ENCODE data around the gene TMX1. TPM values are rescaled to one million over a fixed set of nuclear protein-coding genes. Genes with fewer than 3 reads are reported as not detected.

The TMX1 gene
- total and polyA plus RNA-seq, 2 of the 8 experiments (the other 6 are each of a cell fraction or from before 2014, with no cell fraction given): 26.6 to 84.0 TPM

- no peaks in the 10 kb centered on the region for H3K79me2 ChIP-seq (ENCODE audit: control insufficient read depth in 1 of 2, insufficient read depth in 2 of 2, low read length in 2 of 2)
- POLR2A ChIA-PET (ENCODE audit: partially characterized antibody): no interaction called here
- H3K23ac ChIP-seq (ENCODE audit: insufficient read length): no peak overlapping the region
- no peak overlapping the region for H3K27ac ChIP-seq (ENCODE audit: low read depth, low read length)
- H4K20me1 ChIP-seq (replicated peaks in 1 of 2; ENCODE audit: control insufficient read depth in 1 of 2, insufficient read depth in 2 of 2, low read length in 2 of 2): no peaks in the 10 kb centered on the region
- no peak overlapping the region for H2BK120ac ChIP-seq (replicated peaks; ENCODE audit: low read depth, low read length)
- H3K9ac ChIP-seq (replicated peaks in 1 of 4; ENCODE audit: extremely low read depth in 1 of 4, low read depth in 3 of 4, low read length in 3 of 4): no peak overlapping the region
- no peak overlapping the region for H3K4ac ChIP-seq (replicated peaks; ENCODE audit: insufficient read length, low read depth, low read length)
- H3K36me3 ChIP-seq (ENCODE audit: control insufficient read depth in 2 of 4, insufficient read depth in 4 of 4, low read length in 3 of 4): no peaks in the 10 kb centered on the region
- no peak for FAIRE-seq
- H2BK12ac ChIP-seq (ENCODE audit: low read depth, low read length): no peak overlapping the region
- no peaks in the 10 kb centered on the region for H3K27me3 ChIP-seq (replicated peaks in 1 of 4; ENCODE audit: control insufficient read depth in 3 of 4, extremely low read depth in 1 of 4, insufficient read depth in 3 of 4, low read length in 3 of 4)
- H3K4me2 ChIP-seq (ENCODE audit: insufficient read depth in 1 of 2, low read depth in 2 of 2, low read length in 2 of 2): no peak overlapping the region
- H3K56ac ChIP-seq (replicated peaks; ENCODE audit: insufficient read length, low read depth, low read length): no peak overlapping the region
- H4K5ac ChIP-seq (ENCODE audit: insufficient read length, low read depth, low read length): no peak overlapping the region
- no peak overlapping the region for H2BK5ac ChIP-seq (ENCODE audit: low read depth, low read length)
- 72% methylated on average over 6 of the region's 6 CpGs; no CpG with 5 or more reads in 1 of the 2 experiments for WGBS, 2 experiments (ENCODE audit: extremely low coverage in 1 of 2, insufficient coverage in 1 of 2, insufficient read length in 1 of 2, insufficient replicate concordance in 2 of 2, low coverage in 1 of 2, low lambda C conversion rate in 2 of 2, missing lambda C conversion rate in 1 of 2)
- DNase-seq (ENCODE audit: low read depth in 1 of 2, low spot score in 2 of 2): no peak
- H3K14ac ChIP-seq (ENCODE audit: insufficient read length): no peak overlapping the region
- 0 out of 2 replicates have a peak, but pooled peaks cover 2% of the 10 kb centered on the region for H3K23me2 ChIP-seq (ENCODE audit: low read depth, low read length)
- peaks cover 0 to 4% (median 0%) of the 10 kb centered on the region in 4 experiments; a peak in 2 of 7 replicates for H3K4me1 ChIP-seq (replicated peaks in 1 of 4; ENCODE audit: control insufficient read depth in 3 of 4, insufficient read depth in 4 of 4, low read length in 3 of 4)
- H4K91ac ChIP-seq (replicated peaks; ENCODE audit: insufficient read length, low read length): no peak overlapping the region
- CTCF ChIA-PET (ENCODE audit: partially characterized antibody): interaction anchor here (1.0 to 2.3 kb wide), 5 partner anchors 12 to 486 kb away, joined by 3 to 11 read pairs (median 4); no protein-coding TSS in a partner anchor
- no peak overlapping the region for H2AFZ ChIP-seq (ENCODE audit: low read length)
- no peak overlapping the region for H3K18ac ChIP-seq (ENCODE audit: extremely low read depth, low read length)
- H2AK5ac ChIP-seq (ENCODE audit: low read depth, low read length): no peak overlapping the region
- H2BK15ac ChIP-seq (ENCODE audit: low read length): no peak overlapping the region
- H2BK20ac ChIP-seq (ENCODE audit: low read length): no peak overlapping the region
- no peaks in the 10 kb centered on the region for H3K9me3 ChIP-seq (ENCODE audit: insufficient read depth in 2 of 2, low read depth in 1 of 2, low read length in 1 of 2)
- H3K79me1 ChIP-seq (ENCODE audit: low read depth, low read length): no peaks in the 10 kb centered on the region
- H3K4me3 ChIP-seq (ENCODE audit: extremely low read depth in 1 of 4, insufficient read depth in 2 of 4, low read depth in 3 of 4, low read length in 4 of 4): no peak overlapping the region
- no peak overlapping the region for H4K8ac ChIP-seq (ENCODE audit: extremely low read depth, insufficient read depth, low read length)
- TF ChIP-seq MAX (IDR thresholded peaks at IDR 0.05) (no peak), SIX5 (IDR thresholded peaks at IDR 0.05; ENCODE audit: low read depth, low read length) (no peak), CTBP2 (IDR thresholded peaks at IDR 0.05; ENCODE audit: borderline replicate concordance, insufficient read depth, insufficient read length, low read length) (no peak), CHD2 (IDR thresholded peaks at IDR 0.05; ENCODE audit: low read length) (no peak), SP2 (IDR thresholded peaks at IDR 0.05; ENCODE audit: low read length) (no peak), KDM1A (IDR thresholded peaks at IDR 0.05; ENCODE audit: borderline replicate concordance, low read length) (no peak), GTF2F1 (IDR thresholded peaks at IDR 0.05; ENCODE audit: borderline replicate concordance, low read depth, low read length) (no peak), SAP30 (IDR thresholded peaks at IDR 0.05; ENCODE audit: insufficient read depth, insufficient replicate concordance, low read length) (no peak), CREB1 (IDR thresholded peaks at IDR 0.05) (no peak), HDAC2 (IDR thresholded peaks at IDR 0.05; ENCODE audit: borderline replicate concordance in 1 of 2, low read depth in 2 of 2, low read length in 2 of 2) (no peak), ASH2L (IDR thresholded peaks at IDR 0.05; ENCODE audit: low read length) (no peak), RAD21 (IDR thresholded peaks at IDR 0.05 in 1 of 2, conservative IDR thresholded peaks at IDR 0.05 in 1 of 2; ENCODE audit: low read depth in 2 of 2, low read length in 2 of 2) (no peak)
These were observed 55.0 kb downstream of the TMX1 start for GRCh38 chr14:51294951-51295525.

Data from H1 (cell line).